Nephron progenitor cell (in vitro differentiated cells): ENCODE measurements around the gene RGMB.
"Not testable (repeated sequence)": the region's sequence is repeated elsewhere in the genome, so short reads cannot be mapped to it uniquely, and the experiment has no call there.

Experiments
- DNase-seq: peaks from one replicate; pipeline ENCODE4 v3.0.0; 2021
- H3K27ac Mint-ChIP-seq: 2 replicates; pipeline ENCODE4 v1.8.0; 2021; ENCODE audit warnings: mild to moderate bottlenecking, moderate library complexity, mixed read lengths
- H3K27me3 Mint-ChIP-seq: 2 replicates; pipeline ENCODE4 v1.8.0; 2021; ENCODE audit warnings: mild to moderate bottlenecking, low read depth, mixed read lengths; ENCODE audit not compliant: poor library complexity
- H3K36me3 Mint-ChIP-seq: 2 replicates; pipeline ENCODE4 v1.8.0; 2021; ENCODE audit warnings: low read depth, mixed read lengths
- H3K4me1 Mint-ChIP-seq: 2 replicates; pipeline ENCODE4 v1.8.0; 2021; ENCODE audit warnings: mixed read lengths
- H3K4me3 Mint-ChIP-seq: 2 replicates; pipeline ENCODE4 v1.8.0; 2021; ENCODE audit warnings: mild to moderate bottlenecking, moderate library complexity, mixed read lengths
- H3K9me3 Mint-ChIP-seq: 2 replicates; pipeline ENCODE4 v1.8.0; 2021; ENCODE audit warnings: mild to moderate bottlenecking, moderate library complexity, mixed read lengths
- TF ChIP-seq, protein P1 (sequence below): fragments of 200-600 bp; sonication (generic); IDR thresholded peaks from 2 replicates; pipeline ENCODE4 v1.5.0; 2021; ENCODE audit warnings: antibody characterized with exemption

The RGMB gene

DNA sequence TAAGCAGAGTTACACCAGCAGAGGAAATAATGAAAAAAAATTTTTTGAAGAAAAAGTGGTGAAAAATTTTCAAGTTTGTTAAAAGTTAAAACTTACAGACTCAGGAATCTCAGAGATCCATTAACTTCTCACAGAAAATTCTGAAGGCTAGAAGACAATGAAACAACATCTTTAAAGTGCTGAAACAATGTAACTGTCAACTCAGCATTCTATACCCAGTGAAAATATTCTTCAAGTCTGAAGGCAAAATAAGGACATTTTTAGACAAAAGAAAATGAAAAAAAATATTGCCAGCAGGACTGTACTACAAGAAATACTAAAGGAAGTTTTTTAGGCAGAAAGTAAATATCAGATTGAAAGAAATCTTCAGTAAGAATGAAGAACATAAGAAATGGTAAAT lies 36.7 kb upstream of the RGMB start:
- peaks cover 25% of the 10 kb centered on the region for H3K9me3 Mint-ChIP-seq
- no peak for DNase-seq
- H3K27me3 Mint-ChIP-seq, result no peaks in the 10 kb centered on the region
- peaks cover under 1% of the 10 kb centered on the region for H3K4me1 Mint-ChIP-seq
- H3K27ac Mint-ChIP-seq, result no peak overlapping the region
- H3K36me3 Mint-ChIP-seq, result peaks cover 6% of the 10 kb centered on the region
- H3K4me3 Mint-ChIP-seq, result no peak overlapping the region
- TF ChIP-seq, protein P1, sequence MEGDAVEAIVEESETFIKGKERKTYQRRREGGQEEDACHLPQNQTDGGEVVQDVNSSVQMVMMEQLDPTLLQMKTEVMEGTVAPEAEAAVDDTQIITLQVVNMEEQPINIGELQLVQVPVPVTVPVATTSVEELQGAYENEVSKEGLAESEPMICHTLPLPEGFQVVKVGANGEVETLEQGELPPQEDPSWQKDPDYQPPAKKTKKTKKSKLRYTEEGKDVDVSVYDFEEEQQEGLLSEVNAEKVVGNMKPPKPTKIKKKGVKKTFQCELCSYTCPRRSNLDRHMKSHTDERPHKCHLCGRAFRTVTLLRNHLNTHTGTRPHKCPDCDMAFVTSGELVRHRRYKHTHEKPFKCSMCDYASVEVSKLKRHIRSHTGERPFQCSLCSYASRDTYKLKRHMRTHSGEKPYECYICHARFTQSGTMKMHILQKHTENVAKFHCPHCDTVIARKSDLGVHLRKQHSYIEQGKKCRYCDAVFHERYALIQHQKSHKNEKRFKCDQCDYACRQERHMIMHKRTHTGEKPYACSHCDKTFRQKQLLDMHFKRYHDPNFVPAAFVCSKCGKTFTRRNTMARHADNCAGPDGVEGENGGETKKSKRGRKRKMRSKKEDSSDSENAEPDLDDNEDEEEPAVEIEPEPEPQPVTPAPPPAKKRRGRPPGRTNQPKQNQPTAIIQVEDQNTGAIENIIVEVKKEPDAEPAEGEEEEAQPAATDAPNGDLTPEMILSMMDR, result no peak

DNA sequence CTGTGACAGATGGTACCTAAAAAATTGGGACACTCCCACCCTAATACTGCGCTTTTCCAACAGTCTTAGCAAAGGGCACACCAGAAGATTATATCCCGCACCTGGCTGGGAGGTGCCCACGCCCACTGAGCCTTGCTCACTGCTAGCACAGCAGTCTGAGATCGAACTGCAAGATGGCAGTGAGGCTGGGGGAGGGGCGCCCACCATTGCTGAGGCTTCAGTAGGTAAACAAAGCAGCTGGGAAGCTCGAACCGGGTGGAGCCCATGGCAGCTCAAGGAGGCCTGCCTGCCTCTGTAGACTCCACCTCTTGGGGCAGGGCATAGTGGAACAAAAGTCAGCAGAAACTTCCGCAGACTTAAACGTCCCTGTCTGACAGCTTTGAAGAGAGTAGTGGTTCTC lies 36.0 kb upstream of the RGMB start:
- not testable (repeated sequence) for H3K27ac Mint-ChIP-seq, DNase-seq, H3K4me3 Mint-ChIP-seq, H3K27me3 Mint-ChIP-seq, H3K4me1 Mint-ChIP-seq, H3K36me3 Mint-ChIP-seq
- H3K9me3 Mint-ChIP-seq, result peaks cover 25% of the 10 kb centered on the region

DNA sequence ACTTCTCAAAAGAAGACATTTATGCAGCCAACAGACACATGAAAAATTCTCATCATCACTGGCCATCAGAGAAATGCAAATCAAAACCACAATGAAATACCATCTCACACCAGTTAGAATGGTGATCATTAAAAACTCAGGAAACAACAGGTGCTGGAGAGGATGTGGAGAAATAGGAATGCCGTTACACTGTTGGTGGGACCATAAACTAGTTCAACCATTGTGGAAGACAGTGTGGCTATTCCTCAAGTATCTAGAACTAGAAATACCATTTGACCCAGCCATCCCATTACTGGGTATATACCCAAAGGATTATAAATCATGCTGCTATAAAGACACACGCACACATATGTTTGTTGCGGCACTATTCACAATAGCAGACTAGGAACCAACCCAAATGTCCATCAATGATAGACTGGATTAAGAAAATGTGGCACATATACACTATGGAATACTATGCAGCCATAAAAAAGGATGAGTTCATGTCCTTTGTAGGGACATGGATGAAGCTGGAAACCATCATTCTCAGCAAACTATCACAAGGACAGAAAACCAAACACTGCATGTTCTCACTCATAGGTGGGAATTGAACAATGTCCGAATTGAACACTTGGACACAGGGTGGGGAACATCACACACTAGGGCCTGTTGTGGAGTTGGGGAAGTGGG lies 34.8 kb upstream of the RGMB start:
- not testable (repeated sequence) for H3K4me1 Mint-ChIP-seq, H3K27ac Mint-ChIP-seq, H3K4me3 Mint-ChIP-seq, H3K27me3 Mint-ChIP-seq, H3K36me3 Mint-ChIP-seq, DNase-seq
- H3K9me3 Mint-ChIP-seq, result peaks cover 25% of the 10 kb centered on the region

DNA sequence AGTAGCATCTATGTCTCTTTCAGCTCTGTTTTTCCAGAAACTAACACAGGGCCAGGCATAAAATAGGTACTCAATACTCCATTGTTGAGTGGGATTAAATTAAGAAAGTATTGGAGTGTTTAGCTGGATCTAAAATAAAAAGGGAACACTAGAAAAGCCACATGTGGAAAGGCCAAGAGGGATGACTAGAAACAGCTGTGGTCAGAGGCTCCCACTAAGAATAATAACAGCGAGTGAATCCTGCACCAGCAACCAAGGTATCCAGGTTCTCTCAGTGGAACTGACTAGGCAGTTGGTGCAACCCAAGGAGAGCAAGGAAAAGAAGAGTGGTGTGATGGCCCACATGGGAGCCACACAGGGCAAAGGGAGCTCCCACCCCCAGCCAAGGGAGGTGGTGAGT lies 31.5 kb upstream of the RGMB start:
- peaks cover 4% of the 10 kb centered on the region for H3K4me1 Mint-ChIP-seq
- peaks cover 22% of the 10 kb centered on the region for H3K9me3 Mint-ChIP-seq
- no peak for DNase-seq
- TF ChIP-seq, protein P1, result no peak
- peaks cover 3% of the 10 kb centered on the region for H3K27me3 Mint-ChIP-seq
- no peak overlapping the region for H3K27ac Mint-ChIP-seq
- H3K4me3 Mint-ChIP-seq, result no peak overlapping the region
- no peaks in the 10 kb centered on the region for H3K36me3 Mint-ChIP-seq

DNA sequence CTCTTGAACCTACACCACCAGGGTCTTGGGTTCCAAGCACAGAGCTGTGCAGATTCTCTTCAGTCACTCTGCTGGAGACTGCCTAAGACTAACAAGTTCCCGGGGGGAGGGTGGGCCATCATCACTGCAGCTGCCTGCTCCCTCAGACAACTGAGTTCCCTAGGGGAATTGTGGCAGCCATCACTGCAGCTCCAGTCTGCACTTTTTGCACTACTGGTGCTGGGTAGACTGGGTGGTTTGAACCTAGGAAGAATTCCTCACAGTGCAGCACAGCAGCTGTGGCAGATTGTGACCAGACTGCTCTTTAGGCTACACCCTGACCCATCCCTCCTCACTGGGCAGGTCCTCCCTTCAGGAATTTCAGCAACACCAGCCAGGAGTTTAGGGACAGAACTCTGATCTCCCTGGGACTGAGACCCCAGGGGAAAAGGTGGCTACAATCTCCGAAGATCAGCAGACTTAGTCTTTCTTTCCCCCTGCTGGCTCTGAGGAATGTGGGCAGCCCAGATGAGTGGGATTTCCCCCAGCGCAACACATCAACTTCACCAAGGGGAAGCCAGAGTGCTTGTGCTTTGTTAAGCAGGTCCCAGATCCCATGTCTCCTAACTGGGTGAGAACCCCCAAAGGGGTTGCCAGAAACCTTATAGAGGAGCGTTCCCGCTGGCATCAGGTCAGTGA lies 30.9 kb upstream of the RGMB start:
- no peaks in the 10 kb centered on the region for H3K36me3 Mint-ChIP-seq
- peaks cover 21% of the 10 kb centered on the region for H3K9me3 Mint-ChIP-seq
- peak overlapping the region; percentile 81 for H3K27ac Mint-ChIP-seq
- TF ChIP-seq, protein P1, result no peak
- H3K27me3 Mint-ChIP-seq, result peaks cover 3% of the 10 kb centered on the region
- no peak overlapping the region for H3K4me3 Mint-ChIP-seq
- H3K4me1 Mint-ChIP-seq, result peaks cover 4% of the 10 kb centered on the region
- peak; percentile 3 for DNase-seq

DNA sequence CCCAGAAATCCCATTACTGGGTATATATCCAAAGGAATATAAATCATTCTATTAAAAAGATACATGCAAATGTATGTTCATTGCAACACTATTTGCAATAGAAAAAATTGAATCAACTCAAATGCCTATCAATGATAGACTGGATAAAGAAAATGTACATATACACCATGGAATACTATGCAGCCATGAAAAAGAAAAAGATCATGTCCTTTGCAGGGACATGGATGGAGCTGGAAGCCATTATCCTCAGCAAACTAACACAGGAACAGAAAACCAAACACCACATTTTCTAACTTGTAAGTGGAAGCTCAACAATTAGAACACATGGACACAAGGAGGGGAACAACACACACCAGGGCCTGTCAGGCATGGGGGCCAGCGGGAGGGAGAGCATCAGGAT lies 25.2 kb upstream of the RGMB start:
- not testable (repeated sequence) for H3K4me3 Mint-ChIP-seq, DNase-seq, H3K4me1 Mint-ChIP-seq, H3K36me3 Mint-ChIP-seq, H3K27ac Mint-ChIP-seq, H3K27me3 Mint-ChIP-seq
- H3K9me3 Mint-ChIP-seq, result peaks cover 17% of the 10 kb centered on the region

DNA sequence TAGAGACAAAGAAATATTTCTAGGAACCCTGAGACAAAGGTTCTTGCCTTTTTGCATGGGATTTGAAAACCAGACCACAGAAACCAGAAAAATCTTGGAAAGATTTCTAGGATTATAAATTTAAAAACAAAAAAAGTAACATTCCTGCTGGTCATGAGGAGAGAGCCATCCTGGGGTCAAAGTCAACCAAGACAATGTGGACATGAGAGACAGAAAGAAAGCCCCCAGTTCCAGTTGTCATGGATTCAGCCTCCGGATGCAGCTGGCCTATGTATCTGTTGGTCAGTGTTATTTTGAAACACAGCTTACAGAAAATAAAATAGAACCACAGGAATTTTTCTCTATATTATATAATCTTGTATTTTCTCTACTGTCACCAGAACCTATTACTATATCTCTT lies 24.4 kb upstream of the RGMB start:
- no peaks in the 10 kb centered on the region for H3K4me1 Mint-ChIP-seq
- H3K27me3 Mint-ChIP-seq, result peaks cover 9% of the 10 kb centered on the region
- no peak overlapping the region for H3K4me3 Mint-ChIP-seq
- no peak overlapping the region for H3K27ac Mint-ChIP-seq
- TF ChIP-seq, protein P1, result no peak
- DNase-seq, result no peak
- no peaks in the 10 kb centered on the region for H3K36me3 Mint-ChIP-seq
- peaks cover 17% of the 10 kb centered on the region for H3K9me3 Mint-ChIP-seq
